ENCODE measurements around the gene MRPL58.

MRPL58 gene

GRCh38 chr17:75063626-75064025, 51.2 kb downstream of the MRPL58 start:
- ChIA-PET POLR2A (interaction anchor here (1.0 to 1.5 kb wide), 3 partner anchors 46 to 51 kb away, joined by 3 read pairs; partner anchors contain the start of genes ARMC7 and MRPL58), CTCF (interaction anchor here (0.6 to 15.6 kb wide), 7 partner anchors 9 to 62 kb away, joined by 3 to 117 read pairs (median 3); partner anchors contain the start of gene ARMC7)
- H3K36me3 ChIP-seq (ENCODE audit: control insufficient read depth in 2 of 2, insufficient read depth in 1 of 2, low read length in 2 of 2) = peaks cover 18 to 64% of the 10 kb centered on the region in 2 experiments
- no peaks in the 10 kb centered on the region for H3K4me1 ChIP-seq (ENCODE audit: control insufficient read depth, insufficient read depth, low read length)
- no peak overlapping the region for H3K27ac ChIP-seq (ENCODE audit: extremely low read depth, low read depth, low read length)
- TF ChIP-seq FEZF1 (tag by site-specific recombination; IDR thresholded peaks at IDR 0.05) = no peak
- TF ChIP-seq ZNF626 (tag by site-specific recombination; IDR thresholded peaks at IDR 0.05) = no peak
- TF ChIP-seq ZNF549 (tag by site-specific recombination; IDR thresholded peaks at IDR 0.05) = no peak
- TF ChIP-seq ZNF140 (tag by site-specific recombination; IDR thresholded peaks at IDR 0.05) = no peak
- TF ChIP-seq ZNF488 (tag by site-specific recombination; IDR thresholded peaks at IDR 0.05) = no peak
- TF ChIP-seq KLF8 (tag by site-specific recombination; IDR thresholded peaks at IDR 0.05) = no peak
- TF ChIP-seq ZNF449 (tag by site-specific recombination; IDR thresholded peaks at IDR 0.05) = no peak
- no peak for TF ChIP-seq EGR2 (tag by site-specific recombination; IDR thresholded peaks at IDR 0.05; ENCODE audit: low read depth)
- no peak for TF ChIP-seq YY2 (tag by site-specific recombination; IDR thresholded peaks at IDR 0.05)
- no peak for TF ChIP-seq ZNF26 (tag by site-specific recombination; IDR thresholded peaks at IDR 0.05)
- TF ChIP-seq ZNF266 (tag by site-specific recombination; IDR thresholded peaks at IDR 0.05; ENCODE audit: low read depth) = no peak
- TF ChIP-seq ZFP3 (tag by site-specific recombination; IDR thresholded peaks at IDR 0.05; ENCODE audit: low read depth) = no peak
- TF ChIP-seq RBAK (tag by site-specific recombination; IDR thresholded peaks at IDR 0.05) = no peak
- no peak for TF ChIP-seq ZNF112 (tag by site-specific recombination; IDR thresholded peaks at IDR 0.05)
- no peak for TF ChIP-seq PRDM2 (tag by site-specific recombination; IDR thresholded peaks at IDR 0.05; ENCODE audit: borderline replicate concordance)
- no peaks in the 10 kb centered on the region for H3K9me3 ChIP-seq (ENCODE audit: control insufficient read depth, insufficient read depth, low read depth, low read length)
- no peak overlapping the region for H3K4me3 ChIP-seq (ENCODE audit: low read depth, low read length)

- H3K4me3 ChIP-seq (ENCODE audit: low read depth, low read length) = no peak overlapping the region
- ChIA-PET POLR2A (interaction anchor here (0.6 to 1.0 kb wide), 2 partner anchors 46 to 528 kb away, joined by 3 read pairs; partner anchors contain the start of gene ARMC7), CTCF (interaction anchor here (0.6 to 15.6 kb wide), 5 partner anchors 10 to 49 kb away, joined by 3 to 117 read pairs (median 5); partner anchors contain the start of gene ARMC7)
- no peak for TF ChIP-seq TSHZ1 (tag by site-specific recombination; IDR thresholded peaks at IDR 0.05; ENCODE audit: borderline replicate concordance)
- no peak for TF ChIP-seq ZNF266 (tag by site-specific recombination; IDR thresholded peaks at IDR 0.05; ENCODE audit: low read depth)
- no peak for TF ChIP-seq ZNF157 (tag by site-specific recombination; IDR thresholded peaks at IDR 0.05)
- no peak for TF ChIP-seq SP2 (tag by site-specific recombination; IDR thresholded peaks at IDR 0.05)
- no peak for TF ChIP-seq ZNF514 (tag by site-specific recombination; IDR thresholded peaks at IDR 0.05)
- TF ChIP-seq ZBTB17 (tag by site-specific recombination; IDR thresholded peaks at IDR 0.05) = no peak
- no peak for TF ChIP-seq GLIS1 (tag by site-specific recombination; IDR thresholded peaks at IDR 0.05)
- TF ChIP-seq GLI2 (tag by site-specific recombination; IDR thresholded peaks at IDR 0.05; ENCODE audit: borderline replicate concordance, low read depth) = no peak
- no peaks in the 10 kb centered on the region for H3K9me3 ChIP-seq (ENCODE audit: control insufficient read depth, insufficient read depth, low read depth, low read length)
- H3K27ac ChIP-seq (ENCODE audit: extremely low read depth, low read depth, low read length) = no peak overlapping the region
- H3K36me3 ChIP-seq (ENCODE audit: control insufficient read depth in 2 of 2, insufficient read depth in 1 of 2, low read length in 2 of 2) = peaks cover 18 to 64% of the 10 kb centered on the region in 2 experiments
- H3K4me1 ChIP-seq (ENCODE audit: control insufficient read depth, insufficient read depth, low read length) = no peaks in the 10 kb centered on the region
These were observed 51.6 kb downstream of the MRPL58 start for GRCh38 chr17:75064040-75064439.
